Measurements from ENCODE around the gene TCTN2. TPM values are rescaled to one million over a fixed set of nuclear protein-coding genes. Genes with fewer than 3 reads are reported as not detected.

Gene TCTN2
- total and polyA plus RNA-seq, 2 donors from 2014 or later: 12.5 to 31.6 TPM

DNA sequence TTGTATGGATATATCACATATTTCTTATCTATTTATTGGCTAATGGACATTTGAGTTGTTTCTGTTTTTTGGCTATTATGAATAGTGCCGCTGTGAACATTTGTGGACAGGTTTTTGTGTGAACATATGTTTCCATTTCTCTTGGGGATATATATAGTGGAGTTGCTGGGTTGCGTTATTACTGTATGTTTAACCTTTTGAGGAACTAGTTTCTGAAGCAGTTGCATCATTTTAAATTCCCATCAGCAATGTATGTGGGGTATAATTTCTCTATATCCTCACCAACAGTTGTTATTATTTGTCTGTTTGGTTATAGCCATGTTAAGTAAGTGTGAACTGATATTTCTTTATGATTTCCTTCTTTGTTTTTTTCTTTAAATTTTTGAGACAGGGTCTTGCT lies 10.7 kb downstream of the TCTN2 start:
- peaks cover 0 to 15% (median 9%) of the 10 kb centered on the region in 3 donors for H3K36me3 ChIP-seq (ENCODE audit: control insufficient read depth in 2 of 3, insufficient read depth in 3 of 3, low read length in 3 of 3)
- no peak overlapping the region for H3K9ac ChIP-seq (ENCODE audit: low read length in 3 of 3)
- intact Hi-C loops (cut with DNase I): no loop called here
- no peaks in the 10 kb centered on the region for H3K9me3 ChIP-seq (ENCODE audit: control insufficient read depth in 2 of 3, insufficient read depth in 1 of 3, low read length in 3 of 3)
- no peak overlapping the region for H3K4me3 ChIP-seq (ENCODE audit: low read length in 3 of 3)
- DNase-seq: no peak
- no peak overlapping the region for H3K27ac ChIP-seq (ENCODE audit: low read depth in 2 of 2, low read length in 2 of 2)
- no peaks in the 10 kb centered on the region for H3K4me1 ChIP-seq (ENCODE audit: control insufficient read depth in 2 of 3, insufficient read depth in 2 of 3, low read depth in 1 of 3, low read length in 3 of 3)
- TF ChIP-seq, protein P1, sequence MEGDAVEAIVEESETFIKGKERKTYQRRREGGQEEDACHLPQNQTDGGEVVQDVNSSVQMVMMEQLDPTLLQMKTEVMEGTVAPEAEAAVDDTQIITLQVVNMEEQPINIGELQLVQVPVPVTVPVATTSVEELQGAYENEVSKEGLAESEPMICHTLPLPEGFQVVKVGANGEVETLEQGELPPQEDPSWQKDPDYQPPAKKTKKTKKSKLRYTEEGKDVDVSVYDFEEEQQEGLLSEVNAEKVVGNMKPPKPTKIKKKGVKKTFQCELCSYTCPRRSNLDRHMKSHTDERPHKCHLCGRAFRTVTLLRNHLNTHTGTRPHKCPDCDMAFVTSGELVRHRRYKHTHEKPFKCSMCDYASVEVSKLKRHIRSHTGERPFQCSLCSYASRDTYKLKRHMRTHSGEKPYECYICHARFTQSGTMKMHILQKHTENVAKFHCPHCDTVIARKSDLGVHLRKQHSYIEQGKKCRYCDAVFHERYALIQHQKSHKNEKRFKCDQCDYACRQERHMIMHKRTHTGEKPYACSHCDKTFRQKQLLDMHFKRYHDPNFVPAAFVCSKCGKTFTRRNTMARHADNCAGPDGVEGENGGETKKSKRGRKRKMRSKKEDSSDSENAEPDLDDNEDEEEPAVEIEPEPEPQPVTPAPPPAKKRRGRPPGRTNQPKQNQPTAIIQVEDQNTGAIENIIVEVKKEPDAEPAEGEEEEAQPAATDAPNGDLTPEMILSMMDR (IDR thresholded peaks at IDR 0.05; ENCODE audit: borderline replicate concordance, extremely low read depth, insufficient read depth): no peak
- no peak for FAIRE-seq
- H3K27me3 ChIP-seq (ENCODE audit: control insufficient read depth, insufficient read depth, low read length): no peaks in the 10 kb centered on the region

DNA sequence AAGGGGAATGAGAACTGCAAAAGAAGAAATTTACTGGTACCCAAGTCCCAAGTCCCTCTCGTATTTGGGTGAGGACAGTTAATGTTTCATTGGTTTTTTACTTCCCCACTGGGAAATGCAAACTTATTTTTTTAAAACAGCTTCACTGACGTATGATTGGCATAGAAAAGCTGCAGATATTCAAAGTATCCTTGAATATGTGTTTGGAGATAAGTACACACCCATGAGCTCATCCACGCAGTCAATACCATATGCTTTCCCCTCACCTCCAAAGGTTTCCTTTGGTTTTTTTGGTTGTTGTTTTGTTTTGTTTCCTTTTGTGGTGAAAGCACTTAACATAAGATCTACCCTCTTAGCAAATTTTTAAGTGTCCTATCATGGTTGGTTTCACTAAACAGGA lies 13.1 kb downstream of the TCTN2 start:
- Histone ChIP-seq H3K4me3 (ENCODE audit: low read length in 3 of 3) (no peak overlapping the region), H3K36me3 (ENCODE audit: control insufficient read depth in 2 of 3, insufficient read depth in 3 of 3, low read length in 3 of 3) (peaks cover 0 to 15% (median 4%) of the 10 kb centered on the region in 3 donors), H3K27ac (ENCODE audit: low read depth in 2 of 2, low read length in 2 of 2) (no peak overlapping the region), H3K4me1 (ENCODE audit: control insufficient read depth in 2 of 3, insufficient read depth in 2 of 3, low read depth in 1 of 3, low read length in 3 of 3) (no peaks in the 10 kb centered on the region), H3K27me3 (ENCODE audit: control insufficient read depth, insufficient read depth, low read length) (no peaks in the 10 kb centered on the region), H3K9me3 (ENCODE audit: control insufficient read depth in 2 of 3, insufficient read depth in 1 of 3, low read length in 3 of 3) (no peaks in the 10 kb centered on the region), H3K9ac (ENCODE audit: low read length in 3 of 3) (no peak overlapping the region)
- TF ChIP-seq, protein P1 (IDR thresholded peaks at IDR 0.05; ENCODE audit: borderline replicate concordance, extremely low read depth, insufficient read depth): no peak
- FAIRE-seq: no peak
- no peak for DNase-seq
- intact Hi-C loops (cut with DNase I): no loop called here

DNA sequence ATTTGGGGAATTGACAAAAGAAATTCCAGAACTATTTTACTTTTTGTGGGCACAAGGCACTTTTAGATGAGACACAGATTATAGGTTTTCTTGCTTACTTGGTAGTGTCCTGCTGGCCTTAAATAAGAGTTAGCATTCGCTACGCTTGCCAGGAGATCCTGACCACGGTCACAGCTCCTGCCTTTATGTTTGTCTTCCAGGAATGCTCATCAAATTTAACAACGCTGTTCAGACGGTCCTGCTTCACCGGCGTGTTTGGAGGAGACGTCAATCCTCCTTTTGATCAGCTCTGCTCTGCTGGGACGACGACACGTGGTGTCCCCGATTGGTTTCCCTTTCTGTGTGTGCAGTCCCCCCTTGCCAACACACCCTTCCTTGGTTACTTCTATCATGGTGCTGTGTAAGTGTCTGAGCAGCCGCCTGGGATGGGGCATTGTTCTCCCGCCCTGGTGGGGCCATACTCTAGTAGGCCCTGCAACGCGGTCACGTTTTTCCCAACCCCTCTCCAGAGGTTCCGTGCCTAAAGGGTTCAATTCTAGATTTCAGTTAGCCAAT lies 15.8 kb downstream of the TCTN2 start:
- no peak overlapping the region for H3K4me3 ChIP-seq (ENCODE audit: low read length in 3 of 3)
- TF ChIP-seq, protein P1 (IDR thresholded peaks at IDR 0.05; ENCODE audit: borderline replicate concordance, extremely low read depth, insufficient read depth): no peak
- H3K9me3 ChIP-seq (ENCODE audit: control insufficient read depth in 2 of 3, insufficient read depth in 1 of 3, low read length in 3 of 3): no peaks in the 10 kb centered on the region
- H3K27me3 ChIP-seq (ENCODE audit: control insufficient read depth, insufficient read depth, low read length): no peaks in the 10 kb centered on the region
- DNase-seq: no peak
- no peaks in the 10 kb centered on the region for H3K4me1 ChIP-seq (ENCODE audit: control insufficient read depth in 2 of 3, insufficient read depth in 2 of 3, low read depth in 1 of 3, low read length in 3 of 3)
- peaks cover 0 to 9% (median 4%) of the 10 kb centered on the region in 3 donors for H3K36me3 ChIP-seq (ENCODE audit: control insufficient read depth in 2 of 3, insufficient read depth in 3 of 3, low read length in 3 of 3)
- no peak overlapping the region for H3K27ac ChIP-seq (ENCODE audit: low read depth in 2 of 2, low read length in 2 of 2)
- H3K9ac ChIP-seq (ENCODE audit: low read length in 3 of 3): no peak overlapping the region
- no peak for FAIRE-seq
- intact Hi-C loops (cut with DNase I): no loop called here

All from kidney (tissue), 14 donors.